DND-41 (cell line): ENCODE measurements around the gene GOSR1.

Experiments
- EZH2 ChIP-seq: IDR thresholded peaks from 3 replicates; pipeline ENCODE4 v1.6.1; 2012; ENCODE audit warnings: borderline replicate concordance, low read depth, mild to moderate bottlenecking, moderate library complexity, low read length, inconsistent platforms; ENCODE audit not compliant: severe bottlenecking
- TF ChIP-seq, protein P1 (sequence below): IDR thresholded peaks from 2 replicates; pipeline ENCODE4 v1.5.1; 2012; ENCODE audit warnings: borderline replicate concordance, low read length, moderate library complexity, mild to moderate bottlenecking; ENCODE audit not compliant: poor library complexity, severe bottlenecking; ENCODE audit errors: extremely low read depth

- TF ChIP-seq, protein P1, sequence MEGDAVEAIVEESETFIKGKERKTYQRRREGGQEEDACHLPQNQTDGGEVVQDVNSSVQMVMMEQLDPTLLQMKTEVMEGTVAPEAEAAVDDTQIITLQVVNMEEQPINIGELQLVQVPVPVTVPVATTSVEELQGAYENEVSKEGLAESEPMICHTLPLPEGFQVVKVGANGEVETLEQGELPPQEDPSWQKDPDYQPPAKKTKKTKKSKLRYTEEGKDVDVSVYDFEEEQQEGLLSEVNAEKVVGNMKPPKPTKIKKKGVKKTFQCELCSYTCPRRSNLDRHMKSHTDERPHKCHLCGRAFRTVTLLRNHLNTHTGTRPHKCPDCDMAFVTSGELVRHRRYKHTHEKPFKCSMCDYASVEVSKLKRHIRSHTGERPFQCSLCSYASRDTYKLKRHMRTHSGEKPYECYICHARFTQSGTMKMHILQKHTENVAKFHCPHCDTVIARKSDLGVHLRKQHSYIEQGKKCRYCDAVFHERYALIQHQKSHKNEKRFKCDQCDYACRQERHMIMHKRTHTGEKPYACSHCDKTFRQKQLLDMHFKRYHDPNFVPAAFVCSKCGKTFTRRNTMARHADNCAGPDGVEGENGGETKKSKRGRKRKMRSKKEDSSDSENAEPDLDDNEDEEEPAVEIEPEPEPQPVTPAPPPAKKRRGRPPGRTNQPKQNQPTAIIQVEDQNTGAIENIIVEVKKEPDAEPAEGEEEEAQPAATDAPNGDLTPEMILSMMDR = no peak
- TF ChIP-seq EZH2 = no peak
Observed at GRCh38 chr17:30458371-30458770, 18.8 kb upstream of the GOSR1 start.
